ENCODE data around the gene MS4A3. TPM values are rescaled to one million over a fixed set of nuclear protein-coding genes. Genes with fewer than 3 reads are reported as not detected.

The MS4A3 gene
- total and polyA plus RNA-seq, 9 of the 15 experiments (the other 6 are each of a cell fraction or from before 2014, with no cell fraction given), result 3.4 to 94.5 (median 58.8) TPM

DNA sequence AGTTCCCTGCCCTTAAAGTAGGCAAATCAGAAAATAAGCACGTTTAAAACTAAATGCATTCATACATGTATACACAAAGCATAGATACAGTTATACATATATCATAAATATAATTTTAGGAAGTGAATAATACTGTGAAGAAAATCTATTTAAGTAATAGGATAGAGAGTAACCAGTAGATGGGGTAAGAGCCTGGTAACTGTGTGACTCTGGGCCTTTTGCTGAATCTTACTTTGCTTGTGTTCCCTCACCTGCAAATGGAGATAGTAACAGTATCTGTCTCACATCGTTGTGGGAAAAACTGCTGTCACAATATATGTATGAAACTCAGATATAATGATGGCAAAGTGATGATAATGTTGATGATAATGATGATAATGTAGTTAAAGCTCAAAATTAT is 61.9 kb downstream of the MS4A3 start:
- 0% methylated on average over 2 of the region's 2 CpGs for WGBS (ENCODE audit: insufficient coverage, low coverage, missing lambda C conversion rate)
- H3K9me1 ChIP-seq (ENCODE audit: control insufficient read depth, insufficient read depth, low read length), result no peaks in the 10 kb centered on the region
- intact Hi-C loops (cut with micrococcal nuclease), result no loop called here
- no peak for FAIRE-seq
- in situ Hi-C loops (cut with MboI), result no loop called here
- peaks cover 3 to 29% of the 10 kb centered on the region in 2 experiments; a peak in 4 of 5 replicates for H3K4me1 ChIP-seq (replicated peaks in 1 of 2; ENCODE audit: control insufficient read depth in 2 of 2, insufficient read depth in 2 of 2, low read length in 2 of 2)
- peak; percentile 62 for ATAC-seq
- no peaks in the 10 kb centered on the region for H3K27me3 ChIP-seq (ENCODE audit: control insufficient read depth in 2 of 2, insufficient read depth in 2 of 2, low read length in 2 of 2)
- H3K9me3 ChIP-seq (replicated peaks; ENCODE audit: control insufficient read depth, insufficient read depth, low read depth, low read length), result no peaks in the 10 kb centered on the region
- H3K79me2 ChIP-seq (ENCODE audit: control insufficient read depth, insufficient read depth, low read length), result no peaks in the 10 kb centered on the region
- H3K9ac ChIP-seq (ENCODE audit: insufficient read depth in 1 of 2, low read depth in 2 of 2, low read length in 2 of 2), result no peak overlapping the region
- no TSS peak for BruUV-seq (replicated peaks)
- H2AFZ ChIP-seq (ENCODE audit: low read depth, low read length), result no peak overlapping the region
- H3K36me3 ChIP-seq (ENCODE audit: control insufficient read depth, insufficient read depth, low read length), result no peaks in the 10 kb centered on the region
- ChIA-PET CTCF (ENCODE audit: low intra/inter-chr PET ratio) (no interaction called here), POLR2A (no interaction called here)
- H4K20me1 ChIP-seq (replicated peaks; ENCODE audit: control insufficient read depth, insufficient read depth, low read length), result no peaks in the 10 kb centered on the region
- H3K27ac ChIP-seq (ENCODE audit: extremely low read depth, low read depth, low read length), result no peak overlapping the region
- peak in 1 of 4 experiments; percentile 21 for DNase-seq (ENCODE audit: extremely low read depth in 1 of 4, low spot score in 3 of 4)
- H3K4me3 ChIP-seq, result no peak overlapping the region
- no peak overlapping the region for H3K4me2 ChIP-seq (ENCODE audit: insufficient read depth, low read length)
- no peak for TF ChIP-seq SAFB (IDR thresholded peaks at IDR 0.05; ENCODE audit: borderline replicate concordance, low read depth, low read length)
- no peak for TF ChIP-seq RNF2 (IDR thresholded peaks at IDR 0.05)
- TF ChIP-seq, protein P1, sequence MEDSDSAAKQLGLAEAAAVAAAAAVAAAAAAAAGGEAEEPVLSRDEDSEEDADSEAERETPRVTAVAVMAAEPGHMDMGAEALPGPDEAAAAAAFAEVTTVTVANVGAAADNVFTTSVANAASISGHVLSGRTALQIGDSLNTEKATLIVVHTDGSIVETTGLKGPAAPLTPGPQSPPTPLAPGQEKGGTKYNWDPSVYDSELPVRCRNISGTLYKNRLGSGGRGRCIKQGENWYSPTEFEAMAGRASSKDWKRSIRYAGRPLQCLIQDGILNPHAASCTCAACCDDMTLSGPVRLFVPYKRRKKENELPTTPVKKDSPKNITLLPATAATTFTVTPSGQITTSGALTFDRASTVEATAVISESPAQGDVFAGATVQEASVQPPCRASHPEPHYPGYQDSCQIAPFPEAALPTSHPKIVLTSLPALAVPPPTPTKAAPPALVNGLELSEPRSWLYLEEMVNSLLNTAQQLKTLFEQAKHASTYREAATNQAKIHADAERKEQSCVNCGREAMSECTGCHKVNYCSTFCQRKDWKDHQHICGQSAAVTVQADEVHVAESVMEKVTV (CRISPR knock-in tag; IDR thresholded peaks at IDR 0.05), result 0 out of 2 replicates have a peak, but pooled peaks have one; percentile 12
- TF ChIP-seq NFE2 (IDR thresholded peaks at IDR 0.05; ENCODE audit: low read depth), result 0 out of 2 replicates have a peak, but pooled peaks have one; percentile 4
- TF ChIP-seq, protein P2, sequence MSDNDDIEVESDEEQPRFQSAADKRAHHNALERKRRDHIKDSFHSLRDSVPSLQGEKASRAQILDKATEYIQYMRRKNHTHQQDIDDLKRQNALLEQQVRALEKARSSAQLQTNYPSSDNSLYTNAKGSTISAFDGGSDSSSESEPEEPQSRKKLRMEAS (CRISPR knock-in tag; IDR thresholded peaks at IDR 0.05), result no peak
- TF ChIP-seq GABPB2 (CRISPR knock-in tag; conservative IDR thresholded peaks at IDR 0.05), result no peak
- TF ChIP-seq, protein P3, sequence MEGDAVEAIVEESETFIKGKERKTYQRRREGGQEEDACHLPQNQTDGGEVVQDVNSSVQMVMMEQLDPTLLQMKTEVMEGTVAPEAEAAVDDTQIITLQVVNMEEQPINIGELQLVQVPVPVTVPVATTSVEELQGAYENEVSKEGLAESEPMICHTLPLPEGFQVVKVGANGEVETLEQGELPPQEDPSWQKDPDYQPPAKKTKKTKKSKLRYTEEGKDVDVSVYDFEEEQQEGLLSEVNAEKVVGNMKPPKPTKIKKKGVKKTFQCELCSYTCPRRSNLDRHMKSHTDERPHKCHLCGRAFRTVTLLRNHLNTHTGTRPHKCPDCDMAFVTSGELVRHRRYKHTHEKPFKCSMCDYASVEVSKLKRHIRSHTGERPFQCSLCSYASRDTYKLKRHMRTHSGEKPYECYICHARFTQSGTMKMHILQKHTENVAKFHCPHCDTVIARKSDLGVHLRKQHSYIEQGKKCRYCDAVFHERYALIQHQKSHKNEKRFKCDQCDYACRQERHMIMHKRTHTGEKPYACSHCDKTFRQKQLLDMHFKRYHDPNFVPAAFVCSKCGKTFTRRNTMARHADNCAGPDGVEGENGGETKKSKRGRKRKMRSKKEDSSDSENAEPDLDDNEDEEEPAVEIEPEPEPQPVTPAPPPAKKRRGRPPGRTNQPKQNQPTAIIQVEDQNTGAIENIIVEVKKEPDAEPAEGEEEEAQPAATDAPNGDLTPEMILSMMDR (IDR thresholded peaks at IDR 0.05 in 2 of 3, conservative IDR thresholded peaks at IDR 0.05 in 1 of 3; ENCODE audit: insufficient read depth in 2 of 3, low read depth in 1 of 3, low read length in 3 of 3), result peak in 1 of 3 experiments; percentile 18; a peak in 1 of 6 replicates
- no peak for TF ChIP-seq TCF3 (CRISPR knock-in tag; IDR thresholded peaks at IDR 0.05)
- peak; percentile 26 to 31; a peak in 2 of 4 replicates for TF ChIP-seq RAD21 (CRISPR knock-in tag; conservative IDR thresholded peaks at IDR 0.05 in 1 of 2, IDR thresholded peaks at IDR 0.05 in 1 of 2)
- no peak for TF ChIP-seq PYGO2 (tag; IDR thresholded peaks at IDR 0.05)

Measured in K562 (cell line).